ENCODE measurements around the gene ZNF662. TPM values are rescaled to one million over a fixed set of nuclear protein-coding genes. Genes with fewer than 3 reads are reported as not detected.

ZNF662 gene
- total and polyA plus RNA-seq, 9 of the 15 experiments (the other 6 are each of a cell fraction or from before 2014, with no cell fraction given) = 0.07 to 0.55 (median 0.27) TPM

GRCh38 chr3:42880601-42881451 is 25.1 kb upstream of the ZNF662 start (continued):
- no peak for TF ChIP-seq BRCA1 (IDR thresholded peaks at IDR 0.05)
- TF ChIP-seq BRCA1 (CRISPR knock-in tag; IDR thresholded peaks at IDR 0.05) = no peak
- TF ChIP-seq PREB (CRISPR knock-in tag; IDR thresholded peaks at IDR 0.05) = no peak
- no peak for TF ChIP-seq XRCC3 (IDR thresholded peaks at IDR 0.05)
- TF ChIP-seq RAD51 (IDR thresholded peaks at IDR 0.05; ENCODE audit: borderline replicate concordance, low read depth) = no peak
- no peak for TF ChIP-seq HMG20B (CRISPR knock-in tag; IDR thresholded peaks at IDR 0.05)
- no peak; the same call in 1 of the 2 replicates for TF ChIP-seq ZFP91 (CRISPR knock-in tag; IDR thresholded peaks at IDR 0.05)
- TF ChIP-seq TCFL5 (CRISPR knock-in tag; conservative IDR thresholded peaks at IDR 0.05) = no peak
- peak; percentile 92 for TF ChIP-seq STAG1 (CRISPR knock-in tag; IDR thresholded peaks at IDR 0.05; ENCODE audit: borderline replicate concordance)
- no peak for TF ChIP-seq BDP1 (IDR thresholded peaks at IDR 0.05; ENCODE audit: insufficient read depth, insufficient read length)
- TF ChIP-seq CBX1 (IDR thresholded peaks at IDR 0.05; ENCODE audit: low read depth) = 0 out of 2 replicates have a peak, but pooled peaks have one; percentile 5
- no peak for TF ChIP-seq ZHX1 (conservative IDR thresholded peaks at IDR 0.05; ENCODE audit: low read length)
- TF ChIP-seq MLX (CRISPR knock-in tag; conservative IDR thresholded peaks at IDR 0.05) = no peak
- TF ChIP-seq FOXP1 (CRISPR knock-in tag; IDR thresholded peaks at IDR 0.05) = 0 out of 2 replicates have a peak, but pooled peaks have one; percentile 41
- no peak for TF ChIP-seq CEBPB (tag; IDR thresholded peaks at IDR 0.05)
- TF ChIP-seq HDAC1 (IDR thresholded peaks at IDR 0.05) = no peak; a peak in 1 of 4 replicates
- TF ChIP-seq ZNF699 (CRISPR knock-in tag; IDR thresholded peaks at IDR 0.05; ENCODE audit: insufficient replicate concordance) = no peak
- no peak for TF ChIP-seq DACH1 (IDR thresholded peaks at IDR 0.05; ENCODE audit: partially characterized antibody)
- peak; percentile 71 for TF ChIP-seq FIP1L1 (IDR thresholded peaks at IDR 0.05; ENCODE audit: low read depth, low read length, poor library complexity, severe bottlenecking)
- no peak for TF ChIP-seq ZBTB2 (IDR thresholded peaks at IDR 0.05)
- no peak for TF ChIP-seq CBFA2T3 (IDR thresholded peaks at IDR 0.05)

Data from K562 (cell line).